GM10266 (cell line): Measurements from ENCODE around the gene TBX20.

ENCODE experiments used
- DNase-seq: peaks from one replicate; pipeline ENCODE4 v3.0.0; 2012; ENCODE audit errors: extremely low spot score
- CTCF ChIP-seq: IDR thresholded peaks from 2 replicates; pipeline ENCODE4 v1.5.1; 2012; ENCODE audit warnings: mild to moderate bottlenecking, low read depth; ENCODE audit not compliant: control insufficient read depth, insufficient read depth; ENCODE audit errors: missing control alignments

TBX20 gene

DNA sequence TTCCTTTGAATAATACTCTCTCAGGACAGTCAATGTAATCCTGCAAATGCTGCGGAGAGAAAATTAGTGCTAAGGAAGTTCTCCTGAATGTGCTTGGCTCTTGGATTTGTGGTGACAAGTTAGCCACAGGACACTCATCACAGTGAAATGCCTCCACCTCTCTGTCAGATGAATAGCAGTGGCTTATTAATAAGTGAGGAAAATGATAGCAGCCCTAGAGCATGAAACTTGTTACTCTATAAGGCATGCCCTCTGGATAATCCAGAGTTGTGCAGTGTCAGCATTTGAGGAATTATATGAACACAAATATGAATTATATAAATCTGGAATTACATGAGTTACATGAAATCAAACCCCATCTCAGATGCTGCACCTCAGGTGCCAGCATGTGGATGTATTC lies 23.5 kb upstream of the TBX20 start:
- TF ChIP-seq CTCF: no peak
- DNase-seq: no peak

GRCh38 chr7:35272246-35272645 lies 18.3 kb upstream of the TBX20 start:
- no peak for TF ChIP-seq CTCF
- DNase-seq: no peak

DNA sequence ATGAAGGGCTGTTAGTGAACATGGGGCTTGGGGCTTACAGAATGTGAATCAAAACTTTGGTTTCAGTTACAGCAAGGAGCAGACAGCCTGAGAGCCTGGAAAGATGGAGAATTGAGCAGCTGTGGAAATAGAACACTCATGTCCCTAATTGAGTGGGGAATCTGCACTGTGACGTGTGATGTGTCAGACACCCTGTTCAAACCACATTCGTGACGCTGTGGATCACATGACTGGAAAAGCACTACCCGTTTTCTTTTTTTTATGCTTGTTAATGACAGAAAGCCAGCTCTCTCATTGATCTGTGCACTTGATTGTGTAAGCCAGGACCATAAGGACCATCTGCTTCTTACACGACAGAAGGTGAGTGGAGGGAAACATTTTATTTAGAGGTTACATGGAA lies 15.1 kb upstream of the TBX20 start:
- no peak for DNase-seq
- no peak for TF ChIP-seq CTCF

DNA sequence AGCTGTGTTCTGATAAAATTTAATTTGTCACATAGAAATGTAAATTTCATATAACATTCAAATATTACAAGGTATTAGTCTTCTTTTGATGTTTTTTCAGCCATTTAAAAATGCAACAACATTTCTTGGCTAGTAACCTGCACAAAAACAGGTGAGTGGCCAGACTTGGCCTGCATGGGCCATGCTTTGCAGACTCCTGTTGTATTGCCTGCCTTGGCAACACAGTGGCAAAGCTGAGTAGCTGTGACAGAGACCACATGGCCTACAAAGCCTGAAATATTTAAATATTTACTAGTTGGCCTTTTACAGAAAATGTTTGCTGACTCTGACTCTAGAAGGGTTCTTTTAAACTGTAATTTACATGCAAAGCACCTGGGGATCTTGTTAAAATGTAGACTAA lies 13.5 kb upstream of the TBX20 start:
- DNase-seq: no peak
- no peak for TF ChIP-seq CTCF

- no peak for DNase-seq
These were observed 9.5 kb upstream of the TBX20 start for GRCh38 chr7:35263396-35263795.

GRCh38 chr7:35261476-35262285 lies 7.8 kb upstream of the TBX20 start:
- TF ChIP-seq CTCF: no peak
- DNase-seq: no peak

More at GRCh38 chr7:35263396-35263795, 9.5 kb upstream of the TBX20 start:
- no peak for TF ChIP-seq CTCF

DNA sequence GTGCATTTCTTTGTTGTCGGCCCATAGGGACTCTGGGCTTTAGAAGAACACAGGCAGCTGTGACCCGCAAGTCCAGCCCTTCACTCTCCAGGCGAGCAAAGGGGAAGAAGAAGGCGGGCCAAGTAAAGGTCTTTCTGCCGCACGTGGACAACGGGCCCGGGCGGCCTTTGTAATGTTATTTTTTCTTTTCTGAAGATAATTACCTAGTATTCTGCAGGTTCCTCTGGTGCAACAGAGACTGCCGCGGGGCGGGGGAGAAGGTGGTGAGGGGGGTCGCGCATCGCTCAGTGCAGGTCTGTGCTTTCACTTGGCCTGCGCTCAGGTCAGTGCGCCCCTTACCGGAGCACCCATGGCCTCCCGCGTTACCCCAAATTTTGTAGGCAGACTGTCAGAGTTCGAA lies 7.1 kb upstream of the TBX20 start:
- no peak for TF ChIP-seq CTCF
- no peak for DNase-seq
